Activated T-cell treated with anti-CD3 and anti-CD28 coated beads, Interleukin-2, amount 50 U/mL, for 24 hours (primary cell): ENCODE data around the gene CDC42EP4.

ENCODE experiments used
- DNase-seq: peaks from one replicate; pipeline ENCODE4 v3.0.0-alpha.2; 2020
- H3K27ac Mint-ChIP-seq: 2 replicates; pipeline ENCODE4 v1.8.0; 2020; ENCODE audit warnings: mild to moderate bottlenecking, mixed read lengths
- H3K27me3 Mint-ChIP-seq: 2 replicates; pipeline ENCODE4 v1.8.0; 2020; ENCODE audit warnings: mixed read lengths
- H3K36me3 Mint-ChIP-seq: 2 replicates; pipeline ENCODE4 v1.8.0; 2020; ENCODE audit warnings: low read depth, mixed read lengths
- H3K4me1 Mint-ChIP-seq: 2 replicates; pipeline ENCODE4 v1.8.0; 2020; ENCODE audit warnings: low read depth, mixed read lengths
- H3K4me3 Mint-ChIP-seq: 2 replicates; pipeline ENCODE4 v1.8.0; 2020; ENCODE audit warnings: mild to moderate bottlenecking, moderate library complexity, mixed read lengths
- H3K9me3 Mint-ChIP-seq: 2 replicates; pipeline ENCODE4 v1.8.0; 2020; ENCODE audit warnings: mixed read lengths

CDC42EP4 gene

DNA sequence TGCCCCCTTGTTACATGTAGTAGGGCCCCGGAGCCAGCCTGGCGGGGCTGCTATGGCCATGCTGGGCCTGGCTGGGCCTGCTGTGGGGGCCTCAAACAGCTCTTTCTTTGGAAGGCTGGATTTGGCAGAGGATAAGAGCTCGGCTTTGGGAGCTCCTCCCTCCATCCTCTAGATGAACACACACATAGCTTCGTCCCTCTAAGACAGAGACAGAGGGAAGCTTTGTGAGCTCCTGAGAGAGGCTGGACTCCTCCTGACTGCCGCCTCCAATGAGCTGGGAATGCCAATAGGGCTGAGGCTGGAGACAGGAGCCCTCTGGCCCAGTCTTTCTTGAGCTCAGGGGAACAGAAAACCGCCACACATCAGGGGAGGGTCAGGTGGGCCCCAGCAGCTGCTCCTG, 37.3 kb upstream of the CDC42EP4 start:
- Mint-ChIP-seq H3K36me3 (no peaks in the 10 kb centered on the region), H3K27me3 (no peaks in the 10 kb centered on the region), H3K27ac (no peak overlapping the region), H3K4me1 (no peaks in the 10 kb centered on the region), H3K9me3 (no peaks in the 10 kb centered on the region), H3K4me3 (no peak overlapping the region)
- DNase-seq, result no peak

DNA sequence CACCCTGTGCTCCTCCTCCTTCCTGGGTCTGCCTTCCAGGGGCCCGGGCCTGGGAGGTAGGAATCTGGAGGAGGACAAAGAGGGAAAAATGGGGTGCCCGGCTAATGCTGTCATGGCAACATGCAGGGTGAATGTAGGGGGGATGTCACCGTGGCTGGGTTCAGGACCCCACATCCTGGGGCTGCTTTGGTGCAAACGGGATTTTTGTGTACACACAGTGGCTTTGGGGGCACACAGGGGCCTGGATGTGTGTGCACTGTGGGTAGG, 37.0 kb upstream of the CDC42EP4 start:
- H3K27me3 Mint-ChIP-seq, result no peaks in the 10 kb centered on the region
- no peaks in the 10 kb centered on the region for H3K9me3 Mint-ChIP-seq
- H3K36me3 Mint-ChIP-seq, result no peaks in the 10 kb centered on the region
- no peaks in the 10 kb centered on the region for H3K4me1 Mint-ChIP-seq
- H3K27ac Mint-ChIP-seq, result no peak overlapping the region
- H3K4me3 Mint-ChIP-seq, result no peak overlapping the region
- DNase-seq, result no peak

DNA sequence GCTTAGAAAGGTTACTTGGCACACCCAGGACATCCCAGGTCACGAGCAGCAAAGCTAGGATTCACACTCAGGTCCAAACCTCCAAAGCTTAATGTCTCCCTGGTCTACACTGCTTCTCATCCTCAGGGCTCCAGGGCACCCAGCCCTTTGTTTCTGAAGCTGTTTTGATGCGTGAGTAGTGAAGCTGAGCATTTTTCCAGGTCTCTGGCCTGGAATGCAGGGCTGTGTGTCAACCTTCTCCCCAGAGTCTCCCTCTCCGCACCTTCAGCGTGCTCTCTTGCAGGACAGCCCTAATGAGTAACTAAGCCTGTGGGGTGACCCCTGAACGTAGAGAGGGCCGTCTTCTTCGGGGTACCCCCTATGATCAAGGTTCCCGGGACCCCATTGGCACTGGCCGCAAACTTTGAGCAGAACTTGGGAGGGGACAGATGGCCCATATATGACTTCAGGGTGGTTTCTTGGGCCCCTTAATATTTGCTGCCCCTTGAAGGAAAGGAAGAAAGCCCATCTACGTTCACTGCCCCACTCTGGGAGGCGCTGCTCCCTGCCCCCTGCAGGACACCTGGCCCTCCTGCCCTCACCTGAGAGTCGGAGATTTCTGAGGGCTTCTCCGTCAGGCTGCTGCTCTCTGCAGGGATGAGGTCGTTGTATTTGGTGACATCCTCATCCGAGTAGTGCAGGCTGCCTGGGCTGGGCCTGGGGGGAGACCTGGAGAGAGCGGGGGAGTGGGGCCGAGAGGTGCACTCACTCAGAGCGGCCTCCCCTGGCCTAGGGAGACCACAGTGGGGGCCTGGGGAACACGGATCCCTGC, 36.4 kb upstream of the CDC42EP4 start:
- no peaks in the 10 kb centered on the region for H3K36me3 Mint-ChIP-seq
- H3K4me1 Mint-ChIP-seq, result no peaks in the 10 kb centered on the region
- no peak overlapping the region for H3K4me3 Mint-ChIP-seq
- H3K27ac Mint-ChIP-seq, result no peak overlapping the region
- no peaks in the 10 kb centered on the region for H3K9me3 Mint-ChIP-seq
- DNase-seq, result no peak
- no peaks in the 10 kb centered on the region for H3K27me3 Mint-ChIP-seq

DNA sequence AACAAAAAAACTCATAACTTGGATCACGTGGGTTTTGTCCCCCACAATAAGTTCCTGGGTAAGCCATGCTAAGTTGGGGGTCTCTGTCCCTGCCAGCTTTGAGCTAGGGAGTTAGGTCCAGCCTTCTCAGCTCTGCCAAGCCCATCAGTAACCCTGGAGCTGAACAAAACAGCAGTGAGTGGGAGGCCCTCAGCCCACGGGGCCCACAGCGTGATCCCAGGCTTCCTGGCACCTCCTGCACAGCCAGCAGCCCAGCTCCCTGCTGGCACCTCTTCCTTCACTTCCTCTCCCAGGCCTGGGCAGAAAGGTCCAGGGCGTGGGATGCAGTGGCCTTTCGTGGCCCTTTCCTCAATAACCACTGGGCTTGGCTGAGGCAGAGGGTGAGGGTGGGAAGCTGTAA, 35.5 kb upstream of the CDC42EP4 start:
- Mint-ChIP-seq H3K4me1 (no peaks in the 10 kb centered on the region), H3K27ac (no peak overlapping the region), H3K9me3 (no peaks in the 10 kb centered on the region), H3K27me3 (no peaks in the 10 kb centered on the region), H3K36me3 (no peaks in the 10 kb centered on the region), H3K4me3 (no peak overlapping the region)
- no peak for DNase-seq

DNA sequence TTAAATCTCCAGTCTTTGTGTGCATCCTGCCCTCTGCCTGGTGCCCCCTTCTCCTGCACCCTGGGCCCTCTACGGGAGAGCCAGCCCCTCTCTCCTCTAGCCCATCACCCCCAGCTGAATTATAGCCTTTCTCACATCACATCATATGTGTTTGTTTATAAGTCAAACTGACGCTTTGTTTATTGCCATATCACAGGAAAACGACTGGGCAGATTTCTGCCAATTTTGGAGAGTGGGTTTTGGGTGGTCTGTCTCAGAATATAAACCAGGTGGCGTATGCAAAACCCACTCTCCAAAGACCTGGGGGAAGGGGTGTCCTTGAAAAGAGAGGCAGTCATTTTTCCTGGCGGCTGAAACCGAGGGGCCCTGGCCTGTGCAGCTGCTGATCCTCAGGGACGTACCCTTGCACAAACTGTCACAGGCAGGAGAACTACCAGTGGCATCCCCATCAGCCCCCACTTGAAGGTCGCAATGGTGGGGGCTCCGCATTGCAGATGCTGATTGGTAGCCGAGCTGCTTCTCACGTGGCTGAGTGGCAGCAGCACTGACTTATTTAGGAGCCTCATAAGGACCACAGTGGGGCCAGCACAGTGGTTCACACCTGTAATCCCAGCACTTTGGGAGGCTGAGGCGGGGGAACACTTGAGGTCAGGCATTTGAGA, 34.8 kb upstream of the CDC42EP4 start:
- Mint-ChIP-seq H3K27ac (no peak overlapping the region), H3K4me3 (no peak overlapping the region), H3K4me1 (no peaks in the 10 kb centered on the region), H3K27me3 (no peaks in the 10 kb centered on the region), H3K36me3 (no peaks in the 10 kb centered on the region), H3K9me3 (no peaks in the 10 kb centered on the region)
- DNase-seq, result no peak

DNA sequence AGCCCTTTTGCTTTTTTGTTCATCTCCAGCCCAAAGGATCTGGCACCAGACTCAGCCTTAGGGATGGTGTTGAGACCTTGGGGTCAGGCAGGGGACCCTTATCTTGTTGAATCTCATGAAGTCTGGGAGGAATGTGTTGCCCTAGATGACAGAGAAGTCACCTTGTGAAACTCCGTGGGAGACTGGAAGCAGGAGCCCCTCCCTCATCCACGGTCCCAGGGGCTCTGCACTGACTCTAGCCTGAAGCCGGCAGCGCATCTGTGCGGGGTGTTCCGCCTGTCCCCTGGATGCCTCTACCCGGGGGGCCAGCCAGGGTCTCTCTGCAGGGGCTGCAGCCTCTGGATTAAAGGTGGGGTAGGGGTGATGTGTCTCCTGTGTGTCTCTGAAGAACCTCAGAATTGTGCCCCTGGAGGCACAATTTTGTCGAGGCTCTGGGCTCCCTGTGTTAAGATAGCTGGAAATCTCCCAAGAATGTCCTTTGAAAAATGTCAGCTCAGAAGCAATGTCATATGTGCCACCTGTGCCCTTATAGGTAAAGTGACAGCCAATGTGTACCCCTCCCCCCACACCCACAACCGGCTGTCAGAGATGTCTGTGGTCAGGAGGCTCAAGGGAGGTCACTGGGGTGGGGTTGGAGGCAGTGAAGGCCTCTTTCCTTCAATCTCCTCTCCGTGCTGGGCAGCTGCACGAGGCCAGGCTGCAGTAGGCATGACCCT, 32.1 kb upstream of the CDC42EP4 start:
- DNase-seq, result no peak
- no peaks in the 10 kb centered on the region for H3K36me3 Mint-ChIP-seq

DNA sequence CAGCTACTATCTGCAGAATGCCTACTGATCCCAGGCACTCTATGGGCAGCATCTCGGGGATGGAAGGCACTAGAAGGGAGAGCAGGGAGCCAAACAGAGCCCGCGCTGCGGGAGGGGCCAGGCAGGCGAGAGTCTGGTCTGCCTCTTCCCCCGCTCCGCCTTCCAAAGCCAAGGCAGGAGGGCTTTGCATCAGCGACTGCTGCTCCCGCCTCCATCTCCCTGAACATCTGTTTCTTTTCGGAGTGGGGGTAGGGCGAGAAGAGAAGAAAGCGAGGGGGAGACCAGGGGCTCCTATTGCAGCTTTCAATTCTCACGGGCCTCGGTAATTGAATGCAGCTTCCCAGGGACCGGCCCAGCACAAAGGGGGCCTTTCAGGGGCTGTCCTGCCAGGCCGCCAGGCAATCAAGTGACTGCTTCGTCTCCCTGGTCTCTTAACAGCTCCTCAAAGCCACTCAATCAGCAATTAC, 31.4 kb upstream of the CDC42EP4 start:
- peaks cover 5% of the 10 kb centered on the region for H3K4me1 Mint-ChIP-seq
- DNase-seq, result no peak
- H3K4me3 Mint-ChIP-seq, result no peak overlapping the region
- no peaks in the 10 kb centered on the region for H3K36me3 Mint-ChIP-seq
- no peaks in the 10 kb centered on the region for H3K9me3 Mint-ChIP-seq
- no peak overlapping the region for H3K27ac Mint-ChIP-seq
- H3K27me3 Mint-ChIP-seq, result no peaks in the 10 kb centered on the region

More for the DNA sequence above, 32.1 kb upstream of the CDC42EP4 start:
- H3K4me3 Mint-ChIP-seq, result no peak overlapping the region
- no peaks in the 10 kb centered on the region for H3K27me3 Mint-ChIP-seq
- H3K9me3 Mint-ChIP-seq, result no peaks in the 10 kb centered on the region
- H3K27ac Mint-ChIP-seq, result no peak overlapping the region
- peaks cover 5% of the 10 kb centered on the region for H3K4me1 Mint-ChIP-seq

DNA sequence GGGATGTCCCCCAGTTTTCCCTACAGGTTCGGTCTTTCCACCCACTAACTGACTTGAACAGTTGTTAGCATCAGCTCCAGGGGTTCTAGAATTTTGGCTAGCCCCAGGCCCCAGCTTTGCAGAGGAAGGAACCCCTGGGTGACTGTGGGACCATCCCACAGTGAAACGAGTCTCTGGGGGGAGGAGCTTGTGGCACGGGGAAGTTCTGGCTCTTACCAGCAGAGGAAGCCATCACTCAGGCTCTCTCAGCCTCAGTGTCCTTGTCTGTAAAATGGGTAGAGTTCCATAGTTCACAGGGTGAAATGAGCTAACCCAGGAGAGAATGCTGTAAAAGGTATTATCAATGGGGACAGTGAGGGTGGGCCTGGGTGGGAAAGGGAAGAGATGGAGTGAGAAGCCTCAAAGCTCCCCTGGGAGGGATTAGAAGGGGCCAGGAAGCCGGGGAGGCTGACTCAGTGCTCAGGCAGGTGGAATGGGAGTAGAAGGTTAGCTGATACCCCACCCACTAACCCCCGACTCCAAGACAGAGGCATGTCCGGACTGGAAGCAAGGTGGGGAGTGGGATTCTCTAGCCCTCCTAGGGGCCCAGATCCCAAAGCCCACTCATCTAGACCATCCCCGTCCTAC, 30.9 kb upstream of the CDC42EP4 start:
- Mint-ChIP-seq H3K9me3 (no peaks in the 10 kb centered on the region), H3K4me3 (no peak overlapping the region), H3K36me3 (no peaks in the 10 kb centered on the region), H3K27me3 (no peaks in the 10 kb centered on the region), H3K4me1 (peaks cover 5% of the 10 kb centered on the region), H3K27ac (no peak overlapping the region)
- no peak for DNase-seq

DNA sequence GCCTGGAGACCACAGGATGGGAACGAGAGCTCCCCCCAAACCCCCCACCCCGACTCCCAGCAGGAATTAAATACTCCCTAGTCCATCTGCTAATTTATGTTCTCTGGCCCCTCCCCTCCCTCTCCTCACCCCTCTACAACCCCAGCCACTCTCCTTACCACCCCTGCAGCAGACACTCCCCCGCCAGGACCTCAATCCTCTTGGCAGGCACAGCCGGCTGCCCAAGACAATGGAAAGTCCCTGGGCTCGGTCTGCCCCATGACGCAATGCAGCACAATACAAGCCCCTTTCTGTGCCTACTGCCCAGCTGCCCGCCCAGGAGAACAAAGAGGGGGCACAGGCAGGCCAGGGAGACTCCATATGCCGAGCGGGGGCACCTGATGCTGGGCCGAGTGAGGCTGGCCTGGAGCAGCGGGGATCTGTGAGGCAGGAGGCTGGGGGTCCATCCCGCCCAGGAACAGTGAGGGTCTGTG, 30.3 kb upstream of the CDC42EP4 start:
- H3K4me1 Mint-ChIP-seq, result peaks cover 5% of the 10 kb centered on the region
- H3K27me3 Mint-ChIP-seq, result no peaks in the 10 kb centered on the region
- no peak for DNase-seq
- no peak overlapping the region for H3K4me3 Mint-ChIP-seq
- H3K36me3 Mint-ChIP-seq, result no peaks in the 10 kb centered on the region
- H3K9me3 Mint-ChIP-seq, result no peaks in the 10 kb centered on the region
- H3K27ac Mint-ChIP-seq, result no peak overlapping the region

DNA sequence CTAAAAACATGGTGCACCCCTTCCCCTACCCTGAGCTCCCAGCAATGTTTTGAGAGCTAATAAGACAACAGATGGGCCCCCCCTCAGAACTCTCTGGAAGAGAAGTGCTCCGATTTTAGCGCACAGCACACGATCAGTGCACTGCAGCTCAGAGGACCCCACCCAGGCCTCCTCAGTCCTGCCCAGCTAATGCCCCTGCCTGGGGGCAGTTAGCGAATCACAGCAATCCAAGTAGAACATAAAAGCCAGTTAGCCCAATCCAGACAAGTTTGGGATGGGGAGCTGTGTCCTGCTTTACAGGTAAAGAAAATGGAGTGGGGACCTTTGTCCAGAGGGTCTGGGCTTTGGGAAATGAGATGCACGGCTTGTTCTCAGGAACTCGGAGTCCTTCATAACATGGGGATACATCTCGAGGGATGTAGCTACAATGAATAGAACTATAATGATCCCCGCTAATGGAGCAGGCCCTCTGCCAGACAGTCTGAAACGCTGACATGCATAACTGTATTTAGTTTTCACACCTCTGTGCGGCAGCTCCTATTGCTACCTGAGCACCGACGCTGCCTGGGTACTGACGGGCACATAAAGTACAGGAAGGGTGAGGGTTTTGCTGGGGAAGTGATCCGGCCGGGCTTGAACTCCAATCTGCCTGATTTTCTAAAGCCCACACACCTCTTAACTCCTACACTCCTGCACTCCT, 29.7 kb upstream of the CDC42EP4 start:
- no peaks in the 10 kb centered on the region for H3K9me3 Mint-ChIP-seq
- peaks cover 5% of the 10 kb centered on the region for H3K4me1 Mint-ChIP-seq
- no peaks in the 10 kb centered on the region for H3K36me3 Mint-ChIP-seq

DNA sequence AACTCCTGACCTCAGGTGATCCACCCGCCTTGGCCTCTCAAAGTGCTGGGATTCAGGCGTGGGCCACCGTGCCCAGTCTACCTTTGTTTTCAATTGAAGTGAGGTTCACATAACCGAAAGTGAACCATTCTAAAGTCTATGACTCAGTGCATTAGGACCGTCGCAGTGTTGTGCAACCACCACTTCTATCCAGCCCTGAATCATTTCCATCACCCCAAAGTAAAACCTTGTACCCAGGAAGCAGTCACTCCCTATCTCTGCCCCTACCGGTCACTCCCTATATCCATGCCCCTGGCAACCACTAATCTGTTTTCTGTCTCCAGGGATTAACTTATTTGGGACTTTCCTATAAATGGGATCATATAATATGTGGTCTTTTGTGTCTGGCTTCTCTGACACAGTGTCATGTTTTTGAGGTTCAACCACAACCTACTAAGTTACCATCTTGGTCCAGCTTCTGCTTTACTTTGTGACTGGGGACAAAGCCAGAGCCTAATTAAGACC, 28.3 kb upstream of the CDC42EP4 start:
- Mint-ChIP-seq H3K9me3 (no peaks in the 10 kb centered on the region), H3K4me1 (peaks cover 5% of the 10 kb centered on the region), H3K27me3 (no peaks in the 10 kb centered on the region), H3K4me3 (no peak overlapping the region), H3K36me3 (no peaks in the 10 kb centered on the region), H3K27ac (peak overlapping the region; percentile 52)
- DNase-seq, result no peak

More for the DNA sequence above, 29.7 kb upstream of the CDC42EP4 start:
- Mint-ChIP-seq H3K4me3 (no peak overlapping the region), H3K27ac (no peak overlapping the region), H3K27me3 (no peaks in the 10 kb centered on the region)
- no peak for DNase-seq

DNA sequence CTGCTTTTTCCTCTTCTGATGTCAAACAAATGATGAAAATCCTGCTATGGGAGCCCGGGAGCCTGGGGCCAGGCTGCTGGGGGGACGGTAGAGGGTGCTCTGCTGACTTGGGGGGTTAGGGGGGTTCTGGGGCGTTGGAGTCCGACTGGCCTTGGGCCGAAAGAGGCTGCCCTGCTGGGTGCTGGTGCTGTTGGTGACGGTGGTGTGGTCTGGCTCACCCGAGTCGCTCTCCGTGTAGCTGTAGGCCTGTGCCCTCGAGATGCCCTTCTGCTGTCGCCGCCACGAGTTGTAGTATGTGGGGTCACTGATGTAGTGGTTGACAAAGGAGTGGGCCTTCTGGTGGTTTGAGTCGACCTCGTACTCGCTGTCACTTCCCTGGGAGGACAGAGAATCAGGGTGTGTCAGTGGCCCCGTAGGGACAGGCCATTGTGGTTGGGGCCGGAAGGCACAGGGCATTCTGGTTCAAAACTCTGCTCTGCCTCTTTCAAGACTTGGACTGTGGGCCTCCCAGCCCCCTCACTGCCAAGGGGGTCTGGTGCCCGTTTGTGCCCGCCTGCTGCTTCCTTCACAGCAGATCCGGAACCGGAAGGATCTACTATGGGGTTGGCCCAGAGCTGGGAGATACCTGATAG, 26.9 kb upstream of the CDC42EP4 start:
- Mint-ChIP-seq H3K27me3 (no peaks in the 10 kb centered on the region), H3K36me3 (no peaks in the 10 kb centered on the region), H3K9me3 (no peaks in the 10 kb centered on the region), H3K27ac (no peak overlapping the region), H3K4me3 (no peak overlapping the region), H3K4me1 (peaks cover 5% of the 10 kb centered on the region)
- no peak for DNase-seq

DNA sequence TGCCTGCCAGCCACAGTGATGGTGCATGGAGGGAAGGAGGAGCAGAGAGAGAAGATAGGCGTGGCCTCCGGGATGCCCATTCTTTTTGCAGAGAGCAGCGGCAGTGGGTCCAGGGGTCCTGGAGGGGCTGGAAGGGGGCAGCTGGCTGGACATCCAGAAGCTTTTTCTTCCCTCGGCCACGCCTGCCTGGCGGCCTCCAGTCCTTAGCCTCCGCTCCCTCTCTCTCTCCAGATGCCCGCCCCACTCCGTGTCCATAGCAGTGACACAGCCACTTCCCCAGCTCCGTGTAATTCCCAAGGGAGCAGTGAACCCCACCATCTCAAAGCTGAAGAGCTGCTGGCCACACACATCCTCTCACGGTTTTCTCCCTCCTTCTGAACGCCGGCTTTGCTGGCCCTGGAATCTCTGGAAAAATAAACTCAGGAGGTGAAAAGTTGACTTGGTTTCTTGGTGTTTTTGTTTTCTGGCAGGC, 26.3 kb upstream of the CDC42EP4 start:
- DNase-seq, result no peak
- H3K27ac Mint-ChIP-seq, result no peak overlapping the region
- no peaks in the 10 kb centered on the region for H3K9me3 Mint-ChIP-seq

More for the DNA sequence above, 26.3 kb upstream of the CDC42EP4 start:
- Mint-ChIP-seq H3K4me3 (no peak overlapping the region), H3K36me3 (no peaks in the 10 kb centered on the region), H3K27me3 (no peaks in the 10 kb centered on the region), H3K4me1 (peaks cover 5% of the 10 kb centered on the region)
